NCI-H146 treated with DMSO at 0.1 percent for 48 hours (cell line): ENCODE measurements around the gene FBP2.
"Not testable (repeated sequence)": the region's sequence is repeated elsewhere in the genome, so short reads cannot be mapped to it uniquely, and the experiment has no call there.

Source experiments
- DNase-seq: peaks from one replicate; lab custom pipeline; 2025; ENCODE audit not compliant: unreplicated experiment; lab: John Stamatoyannopoulos, UW

Gene FBP2

GRCh38 chr9:94606646-94607422, 13.2 kb upstream of the FBP2 start:
- no peak for DNase-seq

GRCh38 chr9:94603259-94604160, 9.9 kb upstream of the FBP2 start:
- peak; percentile 75 for DNase-seq

- DNase-seq = no peak
These were observed 9.0 kb upstream of the FBP2 start for GRCh38 chr9:94602666-94603065.

- DNase-seq = no peak
These were observed 7.1 kb upstream of the FBP2 start for GRCh38 chr9:94600715-94601114.

GRCh38 chr9:94600258-94600657, 6.6 kb upstream of the FBP2 start:
- DNase-seq = no peak

- DNase-seq = no peak
These were observed 5.5 kb upstream of the FBP2 start for GRCh38 chr9:94599102-94599501.

GRCh38 chr9:94592683-94593082, 941 bp downstream of the FBP2 start:
- not testable (repeated sequence) for DNase-seq

GRCh38 chr9:94591876-94592275, 1.7 kb downstream of the FBP2 start:
- DNase-seq = no peak

GRCh38 chr9:94591046-94591545, 2.5 kb downstream of the FBP2 start:
- not testable (repeated sequence) for DNase-seq

- DNase-seq = no peak
These were observed 4.9 kb downstream of the FBP2 start for GRCh38 chr9:94588681-94589080.

GRCh38 chr9:94586814-94587213, 6.8 kb downstream of the FBP2 start:
- DNase-seq = no peak

- DNase-seq = no peak
These were observed 7.3 kb downstream of the FBP2 start for GRCh38 chr9:94586316-94586715.

- no peak for DNase-seq
These were observed 9.1 kb downstream of the FBP2 start for GRCh38 chr9:94584555-94584954.

- no peak for DNase-seq
These were observed 11.9 kb downstream of the FBP2 start for GRCh38 chr9:94581728-94582127.

GRCh38 chr9:94577571-94577970, 16.1 kb downstream of the FBP2 start:
- no peak for DNase-seq

- no peak for DNase-seq
These were observed 16.6 kb downstream of the FBP2 start for GRCh38 chr9:94577036-94577435.

- no peak for DNase-seq
These were observed 17.5 kb downstream of the FBP2 start for GRCh38 chr9:94576131-94576530.

- DNase-seq = no peak
These were observed 24.5 kb downstream of the FBP2 start for GRCh38 chr9:94568972-94569712.

GRCh38 chr9:94568250-94568889, 25.3 kb downstream of the FBP2 start:
- DNase-seq = no peak

GRCh38 chr9:94567271-94567670, 26.4 kb downstream of the FBP2 start:
- DNase-seq = no peak

GRCh38 chr9:94566550-94566949, 27.1 kb downstream of the FBP2 start:
- DNase-seq = no peak
